Adipocyte (in vitro differentiated cells): Measurements from ENCODE around the gene JADE3.
"Not testable (repeated sequence)": the region's sequence is repeated elsewhere in the genome, so short reads cannot be mapped to it uniquely, and the experiment has no call there.

ENCODE experiments used
- DNase-seq: peaks from one replicate; pipeline ENCODE4 v3.0.0-alpha.2; 2015; ENCODE audit warnings: low read depth
- H3K27me3 ChIP-seq: replicated peaks from 2 replicates; pipeline ENCODE4 v1.7.0; 2013; ENCODE audit warnings: mild to moderate bottlenecking, low read length, moderate library complexity; ENCODE audit not compliant: control insufficient read depth, insufficient read depth
- H3K36me3 ChIP-seq: 2 replicates; pipeline ENCODE4 v1.7.0; 2013; ENCODE audit warnings: low read length, mild to moderate bottlenecking, moderate library complexity; ENCODE audit not compliant: control insufficient read depth, insufficient read depth, severe bottlenecking
- H3K4me1 ChIP-seq: 2 replicates; pipeline ENCODE4 v1.7.0; 2013; ENCODE audit warnings: mild to moderate bottlenecking, low read length, moderate library complexity; ENCODE audit not compliant: control insufficient read depth, insufficient read depth
- H3K4me3 ChIP-seq: 2 replicates; pipeline ENCODE4 v1.7.0; 2013; ENCODE audit warnings: mild to moderate bottlenecking, low read length, moderate library complexity
- H3K9ac ChIP-seq: 2 replicates; pipeline ENCODE4 v1.7.0; 2013; ENCODE audit warnings: mild to moderate bottlenecking, low read length, moderate library complexity
- H3K9me3 ChIP-seq: 2 replicates; pipeline ENCODE4 v1.7.0; 2013; ENCODE audit warnings: mild to moderate bottlenecking, low read length, moderate library complexity; ENCODE audit not compliant: control insufficient read depth

JADE3 gene

GRCh38 chrX:46938589-46938988 is 26.4 kb downstream of the JADE3 start:
- peaks cover 3% of the 10 kb centered on the region for H3K27me3 ChIP-seq
- no peak overlapping the region for H3K4me3 ChIP-seq
- H3K9ac ChIP-seq, result no peak overlapping the region
- no peaks in the 10 kb centered on the region for H3K36me3 ChIP-seq
- no peaks in the 10 kb centered on the region for H3K4me1 ChIP-seq
- DNase-seq, result no peak
- H3K9me3 ChIP-seq, result peaks cover 9% of the 10 kb centered on the region

- H3K9ac ChIP-seq, result no peak overlapping the region
- H3K9me3 ChIP-seq, result peaks cover 9% of the 10 kb centered on the region
- H3K36me3 ChIP-seq, result no peaks in the 10 kb centered on the region
These were observed 29.1 kb downstream of the JADE3 start for GRCh38 chrX:46941341-46941740.

GRCh38 chrX:46953137-46953527 is 40.9 kb downstream of the JADE3 start:
- no peaks in the 10 kb centered on the region for H3K27me3 ChIP-seq
- H3K4me1 ChIP-seq, result peaks cover 12% of the 10 kb centered on the region
- no peaks in the 10 kb centered on the region for H3K36me3 ChIP-seq
- H3K4me3 ChIP-seq, result peak overlapping the region; percentile 27
- H3K9ac ChIP-seq, result peak overlapping the region; percentile 20
- no peaks in the 10 kb centered on the region for H3K9me3 ChIP-seq
- no peak for DNase-seq

More at GRCh38 chrX:46941341-46941740, 29.1 kb downstream of the JADE3 start:
- Histone ChIP-seq H3K4me3 (no peak overlapping the region), H3K4me1 (no peaks in the 10 kb centered on the region), H3K27me3 (peaks cover 4% of the 10 kb centered on the region)
- DNase-seq, result no peak

- no peaks in the 10 kb centered on the region for H3K27me3 ChIP-seq
- no peak for DNase-seq
- peaks cover 12% of the 10 kb centered on the region for H3K4me1 ChIP-seq
- no peaks in the 10 kb centered on the region for H3K9me3 ChIP-seq
- no peaks in the 10 kb centered on the region for H3K36me3 ChIP-seq
- peak overlapping the region; percentile 27 for H3K4me3 ChIP-seq
- peak overlapping the region; percentile 20 for H3K9ac ChIP-seq
These were observed 41.4 kb downstream of the JADE3 start for GRCh38 chrX:46953597-46953996.

- Histone ChIP-seq H3K9me3 (no peaks in the 10 kb centered on the region), H3K9ac (no peak overlapping the region), H3K27me3 (no peaks in the 10 kb centered on the region), H3K4me1 (peaks cover 12% of the 10 kb centered on the region), H3K36me3 (no peaks in the 10 kb centered on the region), H3K4me3 (no peak overlapping the region)
- no peak for DNase-seq
These were observed 42.5 kb downstream of the JADE3 start for GRCh38 chrX:46954716-46955115.

- H3K4me3 ChIP-seq, result not testable (repeated sequence)
These were observed 44.4 kb downstream of the JADE3 start for GRCh38 chrX:46956589-46956988.

GRCh38 chrX:46957297-46957696 is 45.1 kb downstream of the JADE3 start:
- DNase-seq, result no peak
- Histone ChIP-seq H3K9ac (no peak overlapping the region), H3K36me3 (no peaks in the 10 kb centered on the region), H3K27me3 (peaks cover 10% of the 10 kb centered on the region), H3K9me3 (no peaks in the 10 kb centered on the region), H3K4me3 (no peak overlapping the region), H3K4me1 (peaks cover 12% of the 10 kb centered on the region)

More at GRCh38 chrX:46956589-46956988, 44.4 kb downstream of the JADE3 start:
- Histone ChIP-seq H3K27me3 (peaks cover 10% of the 10 kb centered on the region), H3K4me1 (peaks cover 12% of the 10 kb centered on the region)
- not testable (repeated sequence) for DNase-seq, H3K9ac ChIP-seq, H3K9me3 ChIP-seq, H3K36me3 ChIP-seq

- H3K9ac ChIP-seq, result no peak overlapping the region
- no peak for DNase-seq
- peaks cover 14% of the 10 kb centered on the region for H3K27me3 ChIP-seq
These were observed 46.9 kb downstream of the JADE3 start for GRCh38 chrX:46959101-46959500.

GRCh38 chrX:46959985-46960700 is 47.9 kb downstream of the JADE3 start:
- no peak overlapping the region for H3K9ac ChIP-seq
- no peaks in the 10 kb centered on the region for H3K9me3 ChIP-seq
- no peaks in the 10 kb centered on the region for H3K36me3 ChIP-seq
- H3K4me1 ChIP-seq, result no peaks in the 10 kb centered on the region
- H3K4me3 ChIP-seq, result no peak overlapping the region
- no peak for DNase-seq
- H3K27me3 ChIP-seq, result peaks cover 19% of the 10 kb centered on the region

More at GRCh38 chrX:46959101-46959500, 46.9 kb downstream of the JADE3 start:
- H3K9me3 ChIP-seq, result no peaks in the 10 kb centered on the region
- peaks cover 2% of the 10 kb centered on the region for H3K4me1 ChIP-seq
- no peaks in the 10 kb centered on the region for H3K36me3 ChIP-seq
- H3K4me3 ChIP-seq, result no peak overlapping the region

GRCh38 chrX:46961097-46961496 is 48.9 kb downstream of the JADE3 start:
- H3K4me3 ChIP-seq, result no peak overlapping the region
- H3K27me3 ChIP-seq, result peaks cover 21% of the 10 kb centered on the region
- no peaks in the 10 kb centered on the region for H3K4me1 ChIP-seq
- no peaks in the 10 kb centered on the region for H3K36me3 ChIP-seq
- no peak for DNase-seq
- no peak overlapping the region for H3K9ac ChIP-seq
- H3K9me3 ChIP-seq, result no peaks in the 10 kb centered on the region

- H3K4me1 ChIP-seq, result no peaks in the 10 kb centered on the region
- DNase-seq, result no peak
- H3K27me3 ChIP-seq, result peaks cover 21% of the 10 kb centered on the region
- no peak overlapping the region for H3K4me3 ChIP-seq
- H3K9ac ChIP-seq, result no peak overlapping the region
- H3K9me3 ChIP-seq, result no peaks in the 10 kb centered on the region
- no peaks in the 10 kb centered on the region for H3K36me3 ChIP-seq
These were observed 49.5 kb downstream of the JADE3 start for GRCh38 chrX:46961574-46962283.
